GM23338 (cell line): Measurements from ENCODE around the gene CNIH3. TPM values are rescaled to one million over a fixed set of nuclear protein-coding genes. Genes with fewer than 3 reads are reported as not detected.

ENCODE experiments used
- ATAC-seq: fragments of 200-7000 bp; cut with Tn5 transposase; 3 replicates; pipeline ENCODE4 v1.9.1; 2020
- DNase-seq: peaks from one replicate; pipeline ENCODE4 v3.0.0-alpha.2; 2015; ENCODE audit warnings: low spot score
- H2AFZ ChIP-seq: fragments of 200-600 bp; sonication (generic); 2 replicates; pipeline ENCODE4 v1.8.0; 2016; ENCODE audit warnings: antibody characterized with exemption, mild to moderate bottlenecking, moderate library complexity
- H3F3A ChIP-seq: fragments of 200-600 bp; sonication (generic); replicated peaks from 2 replicates; pipeline ENCODE4 v1.8.0; 2017; ENCODE audit warnings: antibody characterized with exemption, mixed run types, low read depth
- H3K27ac ChIP-seq: fragments of 200-600 bp; sonication (generic); 2 replicates; pipeline ENCODE4 v1.6.1; 2016; ENCODE audit warnings: low read depth
- H3K27me3 ChIP-seq: fragments of 200-600 bp; sonication (generic); 2 replicates; pipeline ENCODE4 v1.8.0; 2016; ENCODE audit warnings: mild to moderate bottlenecking, mixed run types, moderate library complexity; ENCODE audit not compliant: insufficient read depth
- H3K36me3 ChIP-seq: fragments of 200-600 bp; sonication (generic); 2 replicates; pipeline ENCODE4 v1.8.0; 2016; ENCODE audit warnings: mild to moderate bottlenecking; ENCODE audit not compliant: insufficient read depth
- H3K4me1 ChIP-seq: fragments of 200-600 bp; sonication (generic); 2 replicates; pipeline ENCODE4 v1.8.0; 2016; ENCODE audit warnings: mild to moderate bottlenecking, moderate library complexity; ENCODE audit not compliant: insufficient read depth
- H3K4me2 ChIP-seq: fragments of 200-600 bp; sonication (generic); 2 replicates; pipeline ENCODE4 v1.7.1; 2017; ENCODE audit warnings: mixed run types
- H3K4me3 ChIP-seq: fragments of 200-600 bp; sonication (generic); 2 replicates; pipeline ENCODE4 v1.6.1; 2016; ENCODE audit warnings: mixed run types
- H3K79me2 ChIP-seq: fragments of 200-600 bp; sonication (generic); replicated peaks from 2 replicates; pipeline ENCODE4 v1.8.0; 2017; ENCODE audit warnings: mild to moderate bottlenecking; ENCODE audit not compliant: insufficient read depth
- H3K9me2 ChIP-seq: fragments of 200-600 bp; sonication (generic); 2 replicates; pipeline ENCODE4 v1.8.0; 2017; ENCODE audit not compliant: insufficient read depth
- H4K20me1 ChIP-seq: fragments of 200-600 bp; sonication (generic); replicated peaks from 2 replicates; pipeline ENCODE4 v1.8.0; 2017; ENCODE audit warnings: mild to moderate bottlenecking; ENCODE audit not compliant: insufficient read depth
- H3K27ac Mint-ChIP-seq: 2 replicates; pipeline ENCODE4 v1.8.0; 2020; ENCODE audit warnings: inconsistent platforms, mild to moderate bottlenecking, moderate library complexity, mixed read lengths
- H3K27me3 Mint-ChIP-seq: 3 replicates; pipeline ENCODE4 v1.8.0; 2022; ENCODE audit warnings: low read depth, mild to moderate bottlenecking, moderate library complexity, mixed read lengths, inconsistent platforms; ENCODE audit not compliant: insufficient read depth, poor library complexity
- H3K36me3 Mint-ChIP-seq: 3 replicates; pipeline ENCODE4 v1.8.0; 2021; ENCODE audit warnings: low read depth, mild to moderate bottlenecking, inconsistent platforms, moderate library complexity, mixed read lengths
- H3K4me1 Mint-ChIP-seq: 3 replicates; pipeline ENCODE4 v1.8.0; 2020; ENCODE audit warnings: mild to moderate bottlenecking, inconsistent platforms, mixed read lengths
- H3K4me3 Mint-ChIP-seq: 3 replicates; pipeline ENCODE4 v1.8.0; 2021; ENCODE audit warnings: moderate library complexity, mild to moderate bottlenecking, inconsistent platforms, mixed read lengths
- H3K9me3 Mint-ChIP-seq: 3 replicates; pipeline ENCODE4 v1.8.0; 2020; ENCODE audit warnings: moderate library complexity, mild to moderate bottlenecking, inconsistent platforms, mixed read lengths
- CREB1 ChIP-seq: fragments of 250-450 bp; sonication (Bioruptor Pico); IDR thresholded peaks from 2 replicates; pipeline ENCODE4 v1.5.0; 2020; ENCODE audit warnings: low read depth, mild to moderate bottlenecking, moderate library complexity
- EZH2 ChIP-seq: fragments of 200-600 bp; sonication (generic); IDR thresholded peaks from one replicate; pipeline ENCODE4 v1.8.0; 2017; ENCODE audit warnings: antibody characterized with exemption, mild to moderate bottlenecking, low read depth; ENCODE audit not compliant: unreplicated experiment
- EZH2phosphoT487 ChIP-seq: fragments of 200-600 bp; sonication (generic); IDR thresholded peaks from one replicate; pipeline ENCODE4 v1.8.1; 2018; ENCODE audit warnings: antibody characterized with exemption; ENCODE audit not compliant: unreplicated experiment
- JUNB ChIP-seq: IDR thresholded peaks from one replicate; pipeline ENCODE4 v1.6.1; 2016; ENCODE audit warnings: antibody characterized with exemption; ENCODE audit not compliant: unreplicated experiment
- NANOG ChIP-seq: IDR thresholded peaks from 2 replicates; pipeline ENCODE4 v1.6.1; 2016; ENCODE audit warnings: antibody characterized with exemption, borderline replicate concordance
- POLR2AphosphoS5 ChIP-seq: IDR thresholded peaks from 2 replicates; pipeline ENCODE4 v1.6.1; 2016; ENCODE audit warnings: antibody characterized with exemption, low read depth
- STAT1 ChIP-seq: IDR thresholded peaks from one replicate; pipeline ENCODE4 v1.6.1; 2016; ENCODE audit warnings: antibody characterized with exemption; ENCODE audit not compliant: unreplicated experiment
- ZNF114 ChIP-seq: fragments of 250-450 bp; sonication (Bioruptor Pico); IDR thresholded peaks from 2 replicates; pipeline ENCODE4 v1.5.0; 2020; ENCODE audit warnings: mild to moderate bottlenecking, moderate library complexity
- ZNF331 ChIP-seq: fragments of 250-450 bp; sonication (Bioruptor Pico); IDR thresholded peaks from 2 replicates; pipeline ENCODE4 v1.5.0; 2020; ENCODE audit warnings: low read depth, mild to moderate bottlenecking, moderate library complexity
- polyA plus RNA-seq: library from polyadenylated mRNA; unstranded; fragments of >200 nt; fragmentation: Nextera tagmentation; extraction: Ambion mirVana; gene quantifications from 2 replicates; pipeline ENCODE4 v1.2.1, GENCODE V29; 2016
- total RNA-seq: library from RNA; depleted of rRNA; stranded (reverse); fragments of >200 nt; shearing (Covaris generic); gene quantifications from 2 replicates; pipeline ENCODE4 v1.2.3, GENCODE V29; 2014
- TF ChIP-seq, protein P1 (sequence below), 2 experiments: fragments of 200-600 bp in 1 of 2; sonication (generic) in 1 of 2; conservative IDR thresholded peaks; 2 replicates each; pipeline versions ENCODE4 v1.5.1 to v1.6.1; 2016 to 2017; ENCODE audit warnings: antibody characterized with exemption in 2 of 2, low read depth in 2 of 2, mild to moderate bottlenecking in 2 of 2, moderate library complexity in 1 of 2

The CNIH3 gene
- total and polyA plus RNA-seq, 2 experiments from 2014 or later, result 3.6 to 5.1 TPM

- H3K79me2 ChIP-seq, result no peaks in the 10 kb centered on the region
Observed at GRCh38 chr1:224640587-224640986, 24.5 kb downstream of the CNIH3 start.

DNA sequence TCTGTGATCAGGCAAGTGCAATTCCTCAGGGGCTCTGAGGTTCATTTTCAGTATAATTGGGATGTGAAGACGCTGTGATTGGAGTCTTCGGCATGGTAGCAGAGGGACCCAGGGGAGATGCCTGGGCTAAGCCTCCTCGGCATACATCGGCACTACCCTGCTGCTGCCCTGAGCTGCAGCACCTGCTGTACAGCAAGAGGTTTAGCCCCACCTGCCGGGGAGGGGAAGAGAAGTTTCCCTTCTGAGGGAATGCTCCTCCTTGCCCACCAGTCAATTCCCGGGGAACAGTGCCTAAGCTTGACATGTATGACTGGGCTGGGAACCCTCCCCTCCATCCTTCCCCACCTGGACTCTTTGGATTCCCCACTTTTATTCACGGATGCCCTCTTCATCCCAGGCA lies 24.9 kb downstream of the CNIH3 start:
- H3K27me3 ChIP-seq, result no peaks in the 10 kb centered on the region
- no peaks in the 10 kb centered on the region for H3K36me3 ChIP-seq
- H3K79me2 ChIP-seq, result no peaks in the 10 kb centered on the region
- H3F3A ChIP-seq, result no peaks in the 10 kb centered on the region
- no peaks in the 10 kb centered on the region; the same call in 1 of the 2 replicates for H3K4me1 ChIP-seq
- H3K4me2 ChIP-seq, result no peak overlapping the region
- H4K20me1 ChIP-seq, result no peaks in the 10 kb centered on the region
- Mint-ChIP-seq H3K27me3 (peaks cover 8% of the 10 kb centered on the region), H3K4me3 (no peak overlapping the region), H3K27ac (no peak overlapping the region), H3K4me1 (peaks cover 21% of the 10 kb centered on the region), H3K36me3 (no peaks in the 10 kb centered on the region), H3K9me3 (no peaks in the 10 kb centered on the region)
- H3K4me3 ChIP-seq, result no peak overlapping the region
- H3K9me2 ChIP-seq, result no peaks in the 10 kb centered on the region
- DNase-seq (peak; percentile 58), ATAC-seq (peak; percentile 78)
- H2AFZ ChIP-seq, result no peak overlapping the region
- H3K27ac ChIP-seq, result no peak overlapping the region
- TF ChIP-seq, protein P1, sequence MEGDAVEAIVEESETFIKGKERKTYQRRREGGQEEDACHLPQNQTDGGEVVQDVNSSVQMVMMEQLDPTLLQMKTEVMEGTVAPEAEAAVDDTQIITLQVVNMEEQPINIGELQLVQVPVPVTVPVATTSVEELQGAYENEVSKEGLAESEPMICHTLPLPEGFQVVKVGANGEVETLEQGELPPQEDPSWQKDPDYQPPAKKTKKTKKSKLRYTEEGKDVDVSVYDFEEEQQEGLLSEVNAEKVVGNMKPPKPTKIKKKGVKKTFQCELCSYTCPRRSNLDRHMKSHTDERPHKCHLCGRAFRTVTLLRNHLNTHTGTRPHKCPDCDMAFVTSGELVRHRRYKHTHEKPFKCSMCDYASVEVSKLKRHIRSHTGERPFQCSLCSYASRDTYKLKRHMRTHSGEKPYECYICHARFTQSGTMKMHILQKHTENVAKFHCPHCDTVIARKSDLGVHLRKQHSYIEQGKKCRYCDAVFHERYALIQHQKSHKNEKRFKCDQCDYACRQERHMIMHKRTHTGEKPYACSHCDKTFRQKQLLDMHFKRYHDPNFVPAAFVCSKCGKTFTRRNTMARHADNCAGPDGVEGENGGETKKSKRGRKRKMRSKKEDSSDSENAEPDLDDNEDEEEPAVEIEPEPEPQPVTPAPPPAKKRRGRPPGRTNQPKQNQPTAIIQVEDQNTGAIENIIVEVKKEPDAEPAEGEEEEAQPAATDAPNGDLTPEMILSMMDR (conservative IDR thresholded peaks at IDR 0.05; ENCODE audit: low read depth in 2 of 2), result peak in 1 of 2 experiments; percentile 74; a peak in 2 of 4 replicates
- TF ChIP-seq ZNF331 (CRISPR knock-in tag) (no peak), EZH2phosphoT487 (no peak)

More at GRCh38 chr1:224640587-224640986, 24.5 kb downstream of the CNIH3 start:
- Mint-ChIP-seq H3K27me3 (peaks cover 8% of the 10 kb centered on the region), H3K36me3 (no peaks in the 10 kb centered on the region), H3K4me1 (peaks cover 21% of the 10 kb centered on the region), H3K4me3 (no peak overlapping the region), H3K27ac (no peak overlapping the region), H3K9me3 (no peaks in the 10 kb centered on the region)
- Histone ChIP-seq H3F3A (no peaks in the 10 kb centered on the region), H3K27me3 (no peaks in the 10 kb centered on the region), H3K4me1 (no peaks in the 10 kb centered on the region; the same call in 1 of the 2 replicates), H4K20me1 (no peaks in the 10 kb centered on the region), H3K4me3 (no peak overlapping the region), H3K27ac (no peak overlapping the region), H3K36me3 (no peaks in the 10 kb centered on the region), H2AFZ (no peak overlapping the region), H3K4me2 (no peak overlapping the region), H3K9me2 (no peaks in the 10 kb centered on the region)
- DNase-seq (no peak), ATAC-seq (no peak)
- TF ChIP-seq EZH2phosphoT487, result no peak
- TF ChIP-seq POLR2AphosphoS5, result no peak
- TF ChIP-seq ZNF331 (CRISPR knock-in tag), result no peak
- TF ChIP-seq JUNB, result no peak
- TF ChIP-seq EZH2, result no peak
- no peak for TF ChIP-seq ZNF114 (CRISPR knock-in tag)
- TF ChIP-seq STAT1, result no peak
- no peak for TF ChIP-seq NANOG
- TF ChIP-seq CREB1 (CRISPR knock-in tag), result no peak

- Histone ChIP-seq H3K4me3 (no peak overlapping the region), H3K36me3 (no peaks in the 10 kb centered on the region), H3K27ac (no peak overlapping the region), H3K4me1 (no peaks in the 10 kb centered on the region), H4K20me1 (no peaks in the 10 kb centered on the region), H3K4me2 (no peak overlapping the region), H3F3A (no peaks in the 10 kb centered on the region), H2AFZ (no peak overlapping the region), H3K79me2 (no peaks in the 10 kb centered on the region), H3K27me3 (no peaks in the 10 kb centered on the region), H3K9me2 (no peaks in the 10 kb centered on the region)
- Mint-ChIP-seq H3K27ac (no peak overlapping the region), H3K36me3 (no peaks in the 10 kb centered on the region), H3K4me3 (no peak overlapping the region), H3K4me1 (peaks cover 12% of the 10 kb centered on the region), H3K9me3 (no peaks in the 10 kb centered on the region), H3K27me3 (peaks cover 9% of the 10 kb centered on the region)
- peak; percentile 42 for DNase-seq
- ATAC-seq, result no peak
- TF ChIP-seq CREB1 (CRISPR knock-in tag) (no peak), EZH2phosphoT487 (no peak)
Observed at GRCh38 chr1:224643653-224644052, 27.5 kb downstream of the CNIH3 start.
